ENCODE measurements around the gene PLXNC1. TPM values are rescaled to one million over a fixed set of nuclear protein-coding genes. Genes with fewer than 3 reads are reported as not detected.

Gene PLXNC1
- total RNA-seq, 1 donor from 2014 or later, result 4.9 TPM

DNA sequence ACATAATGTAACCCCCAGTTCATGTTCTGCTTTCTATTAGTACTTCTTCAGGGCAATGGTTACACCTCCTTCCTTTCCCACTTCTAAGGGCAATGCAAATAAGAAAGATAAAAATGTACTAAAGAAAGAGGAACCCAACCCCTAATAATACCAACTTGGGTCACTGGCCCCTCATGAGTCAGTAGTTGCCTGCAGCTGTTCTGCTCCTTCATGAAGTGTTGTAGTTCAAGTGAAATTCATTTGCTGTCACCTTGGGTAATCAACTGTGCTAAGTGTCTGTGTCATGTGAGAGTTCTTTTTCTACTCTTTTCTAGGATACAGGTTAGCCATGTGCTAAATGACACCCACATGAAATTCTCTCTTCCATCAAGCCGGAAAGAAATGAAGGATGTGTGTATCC, 91.8 kb downstream of the PLXNC1 start:
- H3K9me3 Mint-ChIP-seq (ENCODE audit: unreplicated experiment), result no peaks in the 10 kb centered on the region
- H3K27ac Mint-ChIP-seq (ENCODE audit: unreplicated experiment), result no peak overlapping the region
- DNase-seq, result no peak
- no peaks in the 10 kb centered on the region for H3K36me3 Mint-ChIP-seq (ENCODE audit: unreplicated experiment)
- no peaks in the 10 kb centered on the region for H3K4me1 Mint-ChIP-seq (ENCODE audit: low read depth, unreplicated experiment)
- H3K4me3 Mint-ChIP-seq (ENCODE audit: unreplicated experiment), result no peak overlapping the region
- TF ChIP-seq, protein P1, sequence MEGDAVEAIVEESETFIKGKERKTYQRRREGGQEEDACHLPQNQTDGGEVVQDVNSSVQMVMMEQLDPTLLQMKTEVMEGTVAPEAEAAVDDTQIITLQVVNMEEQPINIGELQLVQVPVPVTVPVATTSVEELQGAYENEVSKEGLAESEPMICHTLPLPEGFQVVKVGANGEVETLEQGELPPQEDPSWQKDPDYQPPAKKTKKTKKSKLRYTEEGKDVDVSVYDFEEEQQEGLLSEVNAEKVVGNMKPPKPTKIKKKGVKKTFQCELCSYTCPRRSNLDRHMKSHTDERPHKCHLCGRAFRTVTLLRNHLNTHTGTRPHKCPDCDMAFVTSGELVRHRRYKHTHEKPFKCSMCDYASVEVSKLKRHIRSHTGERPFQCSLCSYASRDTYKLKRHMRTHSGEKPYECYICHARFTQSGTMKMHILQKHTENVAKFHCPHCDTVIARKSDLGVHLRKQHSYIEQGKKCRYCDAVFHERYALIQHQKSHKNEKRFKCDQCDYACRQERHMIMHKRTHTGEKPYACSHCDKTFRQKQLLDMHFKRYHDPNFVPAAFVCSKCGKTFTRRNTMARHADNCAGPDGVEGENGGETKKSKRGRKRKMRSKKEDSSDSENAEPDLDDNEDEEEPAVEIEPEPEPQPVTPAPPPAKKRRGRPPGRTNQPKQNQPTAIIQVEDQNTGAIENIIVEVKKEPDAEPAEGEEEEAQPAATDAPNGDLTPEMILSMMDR (IDR thresholded peaks at IDR 0.05; ENCODE audit: partially characterized antibody, unreplicated experiment), result no peak
- H3K27me3 Mint-ChIP-seq (ENCODE audit: unreplicated experiment), result no peaks in the 10 kb centered on the region

DNA sequence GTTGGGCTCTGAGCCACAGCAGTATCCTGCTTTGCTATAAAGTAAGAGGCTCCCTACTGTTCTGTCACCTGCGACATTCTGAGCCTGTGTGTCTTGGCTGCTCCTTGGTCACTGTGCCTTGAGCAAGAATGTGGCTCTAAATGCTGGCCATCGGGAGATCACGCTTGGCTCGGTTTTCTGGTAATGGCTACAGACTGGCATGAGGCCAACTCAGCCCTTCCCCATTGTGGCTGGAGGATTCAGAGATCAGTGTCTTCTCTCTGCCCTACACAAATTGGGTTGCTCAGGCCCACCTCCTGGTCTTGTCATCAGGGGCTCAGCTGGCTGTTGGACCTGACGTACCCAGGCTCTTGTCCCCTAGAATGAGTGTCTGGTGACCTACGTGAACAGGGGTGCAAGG, 94.5 kb downstream of the PLXNC1 start:
- H3K4me1 Mint-ChIP-seq (ENCODE audit: low read depth, unreplicated experiment), result no peaks in the 10 kb centered on the region
- H3K9me3 Mint-ChIP-seq (ENCODE audit: unreplicated experiment), result no peaks in the 10 kb centered on the region
- no peak overlapping the region for H3K27ac Mint-ChIP-seq (ENCODE audit: unreplicated experiment)
- TF ChIP-seq, protein P1 (IDR thresholded peaks at IDR 0.05; ENCODE audit: partially characterized antibody, unreplicated experiment), result no peak
- no peak overlapping the region for H3K4me3 Mint-ChIP-seq (ENCODE audit: unreplicated experiment)
- DNase-seq, result no peak
- H3K27me3 Mint-ChIP-seq (ENCODE audit: unreplicated experiment), result no peaks in the 10 kb centered on the region
- no peaks in the 10 kb centered on the region for H3K36me3 Mint-ChIP-seq (ENCODE audit: unreplicated experiment)

DNA sequence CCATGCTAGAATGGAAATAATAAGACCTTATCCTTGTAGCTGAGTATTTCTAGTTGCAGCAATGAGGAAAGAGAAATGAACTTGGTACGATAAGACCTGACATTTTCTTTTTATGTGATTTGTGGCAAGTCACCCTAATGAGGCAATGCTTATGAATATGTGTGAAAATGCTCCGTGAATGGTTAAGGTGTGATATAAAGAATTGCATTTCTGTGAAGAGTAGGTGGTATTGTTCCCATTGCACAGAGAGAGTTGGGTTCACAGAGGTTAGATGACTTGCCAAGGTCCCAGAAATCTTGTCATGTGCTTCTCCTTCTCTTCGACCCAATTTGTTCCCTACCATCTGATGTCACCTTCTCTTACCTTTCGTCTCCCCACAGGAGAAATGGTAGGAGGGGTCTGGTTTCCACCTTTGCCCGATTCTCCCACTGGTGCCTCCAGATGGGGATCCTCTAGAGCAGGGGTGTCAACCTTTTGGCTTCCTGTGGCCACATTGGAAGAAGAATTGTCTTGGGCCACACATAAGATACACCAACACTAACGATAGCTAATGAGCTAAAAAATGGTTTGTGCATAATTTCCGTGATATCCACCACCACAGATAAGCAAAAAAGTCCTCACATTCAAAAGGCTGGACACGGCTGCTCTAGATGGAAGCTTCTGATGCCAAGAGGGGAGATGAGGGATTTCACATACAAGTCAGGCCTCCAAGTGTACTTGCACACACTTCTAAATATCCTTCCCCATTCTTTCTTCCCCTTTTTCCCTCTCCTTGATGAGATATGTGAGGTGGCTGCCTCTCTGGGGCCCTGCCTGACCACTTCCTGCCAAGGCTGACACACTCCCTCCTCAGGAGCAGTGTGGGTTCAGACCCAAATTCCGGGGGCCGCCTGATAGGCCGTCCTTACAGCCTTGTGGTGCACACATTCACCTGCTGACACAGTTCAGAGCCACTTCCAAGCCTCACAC, 96.1 kb downstream of the PLXNC1 start:
- H3K27ac Mint-ChIP-seq (ENCODE audit: unreplicated experiment), result no peak overlapping the region
- no peak overlapping the region for H3K4me3 Mint-ChIP-seq (ENCODE audit: unreplicated experiment)
- H3K4me1 Mint-ChIP-seq (ENCODE audit: low read depth, unreplicated experiment), result no peaks in the 10 kb centered on the region
- TF ChIP-seq, protein P1 (IDR thresholded peaks at IDR 0.05; ENCODE audit: partially characterized antibody, unreplicated experiment), result no peak
- H3K36me3 Mint-ChIP-seq (ENCODE audit: unreplicated experiment), result no peaks in the 10 kb centered on the region
- no peaks in the 10 kb centered on the region for H3K9me3 Mint-ChIP-seq (ENCODE audit: unreplicated experiment)
- no peaks in the 10 kb centered on the region for H3K27me3 Mint-ChIP-seq (ENCODE audit: unreplicated experiment)
- DNase-seq, result no peak

DNA sequence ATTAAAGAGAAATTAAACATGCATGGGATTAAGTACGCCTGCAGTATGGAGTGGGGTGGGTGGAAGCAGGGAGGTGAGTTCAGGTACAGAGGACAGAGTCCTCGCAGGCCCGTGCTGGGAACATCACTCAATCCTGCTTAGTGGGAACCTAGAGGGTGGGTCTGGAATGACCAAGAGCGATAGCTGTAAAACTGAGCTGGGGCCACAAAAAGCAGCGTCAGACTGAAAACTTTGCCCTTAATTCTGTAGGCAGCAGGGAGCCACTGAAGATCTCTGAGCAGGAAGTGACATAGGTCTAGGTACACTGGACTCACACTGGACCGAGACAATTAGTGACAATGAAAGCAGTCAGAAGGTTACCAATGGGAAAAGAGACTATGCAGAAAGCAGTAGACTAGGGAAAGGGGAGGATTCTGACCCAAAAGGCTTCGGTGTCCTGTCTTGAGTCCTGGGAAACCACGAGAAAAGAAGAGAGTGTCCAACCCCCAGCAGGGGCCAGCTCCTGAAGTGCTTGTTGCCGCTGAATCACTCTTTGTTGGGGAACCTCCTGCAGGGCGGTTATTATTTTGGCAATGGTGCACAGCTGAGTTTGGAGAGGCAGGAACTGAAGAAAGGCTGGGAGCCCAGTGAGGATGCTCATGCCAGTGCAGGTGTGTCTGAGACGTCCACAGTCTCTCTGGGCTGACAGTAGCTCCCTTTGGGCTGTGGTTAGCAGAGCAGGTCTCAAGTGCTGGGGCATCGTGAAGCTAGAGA, 97.4 kb downstream of the PLXNC1 start:
- no peak overlapping the region for H3K27ac Mint-ChIP-seq (ENCODE audit: unreplicated experiment)
- H3K27me3 Mint-ChIP-seq (ENCODE audit: unreplicated experiment), result no peaks in the 10 kb centered on the region
- H3K4me3 Mint-ChIP-seq (ENCODE audit: unreplicated experiment), result no peak overlapping the region
- DNase-seq, result no peak
- no peaks in the 10 kb centered on the region for H3K4me1 Mint-ChIP-seq (ENCODE audit: low read depth, unreplicated experiment)
- no peaks in the 10 kb centered on the region for H3K36me3 Mint-ChIP-seq (ENCODE audit: unreplicated experiment)
- H3K9me3 Mint-ChIP-seq (ENCODE audit: unreplicated experiment), result no peaks in the 10 kb centered on the region
- TF ChIP-seq, protein P1 (IDR thresholded peaks at IDR 0.05; ENCODE audit: partially characterized antibody, unreplicated experiment), result no peak
